Ovary (tissue), 3 donors: ENCODE results near the gene CASK.

ENCODE experiments used
- CTCF ChIP-seq, 3 donors: fragments of 450-650 bp in 2 of 3; fragments of 200-600 bp in 1 of 3; IDR thresholded peaks; one replicate each; pipeline versions ENCODE4 v1.5.1 to v1.8.0; 2016 to 2022; ENCODE audit warnings: antibody characterized with exemption in 3 of 3, mild to moderate bottlenecking in 1 of 3
- EP300 ChIP-seq: sonication (generic); formaldehyde crosslinking; IDR thresholded peaks from one replicate; pipeline ENCODE4 v1.6.1; 2017; ENCODE audit warnings: antibody characterized with exemption
- donor health status: DM: no; HTN: no; CAD: no.

GRCh38 chrX:41789374-41789773 is 134.0 kb downstream of the CASK start:
- TF ChIP-seq CTCF (IDR thresholded peaks at IDR 0.05) (no peak), EP300 (no peak)
